AG04449 (cell line): ENCODE results near the gene TAAR6.

Experiments
- CTCF ChIA-PET: fragments of 350-600 bp; formaldehyde crosslinking; extraction: SDS; loops from one replicate; lab custom pipeline; 2021; ENCODE audit warnings: antibody characterized with exemption; lab: Yijun Ruan, JAX
- POLR2A ChIA-PET: fragments of 400-600, 350-600 bp; formaldehyde crosslinking; extraction: SDS; loops from one replicate; lab custom pipeline; 2020; ENCODE audit warnings: antibody characterized with exemption, inconsistent platforms; lab: Yijun Ruan, JAX
- DNase-seq: peaks from one replicate; pipeline ENCODE4 v3.0.0-alpha.2; 2010; ENCODE audit warnings: low read depth, low spot score
- H3K4me3 ChIP-seq: 2 replicates; pipeline ENCODE4 v1.5.1; 2011; ENCODE audit warnings: low read depth, mild to moderate bottlenecking, control low read depth, low read length
- TF ChIP-seq, protein P1 (sequence below): IDR thresholded peaks from one replicate; pipeline ENCODE4 v1.5.1; 2011; ENCODE audit warnings: mild to moderate bottlenecking, moderate library complexity, low read length, control low read depth, inconsistent platforms; ENCODE audit not compliant: insufficient read depth; ENCODE audit errors: missing control alignments

The TAAR6 gene

DNA sequence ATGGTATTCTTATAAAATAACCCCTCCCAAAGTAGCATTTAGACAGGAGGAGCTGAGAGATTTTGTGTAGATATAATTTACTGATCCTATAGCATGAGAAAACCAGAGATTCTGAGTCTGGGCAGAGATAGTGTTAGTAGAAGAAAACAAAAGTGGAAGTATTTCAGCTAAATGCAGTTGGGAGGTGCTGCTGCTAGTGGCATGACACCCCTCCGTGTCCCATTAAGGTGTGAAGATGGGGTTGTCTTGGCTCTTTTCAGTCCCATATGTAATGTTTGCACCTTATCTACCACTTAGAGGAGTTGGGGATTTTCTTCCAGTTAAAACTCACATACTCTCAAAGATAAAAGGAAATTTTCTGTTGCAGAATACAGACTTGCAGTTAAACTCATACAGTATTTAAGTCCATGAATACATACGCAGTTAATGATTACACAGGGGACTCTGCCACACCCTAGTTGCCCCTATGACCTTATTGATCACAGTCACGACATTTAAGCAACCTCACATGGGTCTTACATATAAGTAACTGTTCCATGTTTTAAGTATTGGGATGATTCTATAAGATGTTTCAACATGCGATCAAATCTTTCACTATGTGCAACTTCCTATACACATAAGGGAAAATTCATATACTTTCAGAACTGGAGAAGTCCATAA, 42.5 kb downstream of the TAAR6 start:
- no peak overlapping the region for H3K4me3 ChIP-seq
- CTCF ChIA-PET = no interaction called here
- POLR2A ChIA-PET = no interaction called here
- no peak for DNase-seq
- TF ChIP-seq, protein P1, sequence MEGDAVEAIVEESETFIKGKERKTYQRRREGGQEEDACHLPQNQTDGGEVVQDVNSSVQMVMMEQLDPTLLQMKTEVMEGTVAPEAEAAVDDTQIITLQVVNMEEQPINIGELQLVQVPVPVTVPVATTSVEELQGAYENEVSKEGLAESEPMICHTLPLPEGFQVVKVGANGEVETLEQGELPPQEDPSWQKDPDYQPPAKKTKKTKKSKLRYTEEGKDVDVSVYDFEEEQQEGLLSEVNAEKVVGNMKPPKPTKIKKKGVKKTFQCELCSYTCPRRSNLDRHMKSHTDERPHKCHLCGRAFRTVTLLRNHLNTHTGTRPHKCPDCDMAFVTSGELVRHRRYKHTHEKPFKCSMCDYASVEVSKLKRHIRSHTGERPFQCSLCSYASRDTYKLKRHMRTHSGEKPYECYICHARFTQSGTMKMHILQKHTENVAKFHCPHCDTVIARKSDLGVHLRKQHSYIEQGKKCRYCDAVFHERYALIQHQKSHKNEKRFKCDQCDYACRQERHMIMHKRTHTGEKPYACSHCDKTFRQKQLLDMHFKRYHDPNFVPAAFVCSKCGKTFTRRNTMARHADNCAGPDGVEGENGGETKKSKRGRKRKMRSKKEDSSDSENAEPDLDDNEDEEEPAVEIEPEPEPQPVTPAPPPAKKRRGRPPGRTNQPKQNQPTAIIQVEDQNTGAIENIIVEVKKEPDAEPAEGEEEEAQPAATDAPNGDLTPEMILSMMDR = no peak

DNA sequence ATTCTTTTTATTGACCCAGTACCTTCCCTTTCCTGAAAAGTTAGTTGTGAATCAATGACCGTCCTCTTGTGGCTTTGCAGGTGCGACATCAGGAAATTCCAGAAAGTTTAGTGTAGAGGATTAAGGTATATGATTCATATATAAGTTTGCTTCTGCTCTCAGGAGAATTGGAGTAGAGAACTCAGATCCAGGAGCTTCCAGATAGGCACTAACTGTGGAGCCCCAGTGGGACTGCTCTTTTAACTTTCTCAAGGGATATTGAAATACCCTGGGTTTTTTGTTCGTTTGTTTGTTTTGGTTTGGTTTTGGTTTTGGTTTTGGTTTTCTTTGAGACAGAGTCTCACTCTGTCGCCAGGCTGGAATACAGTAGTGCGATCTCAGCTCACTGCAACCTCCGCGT, 44.4 kb downstream of the TAAR6 start:
- no peak for DNase-seq
- POLR2A ChIA-PET = no interaction called here
- no peak overlapping the region for H3K4me3 ChIP-seq
- TF ChIP-seq, protein P1 = no peak
- CTCF ChIA-PET = no interaction called here

DNA sequence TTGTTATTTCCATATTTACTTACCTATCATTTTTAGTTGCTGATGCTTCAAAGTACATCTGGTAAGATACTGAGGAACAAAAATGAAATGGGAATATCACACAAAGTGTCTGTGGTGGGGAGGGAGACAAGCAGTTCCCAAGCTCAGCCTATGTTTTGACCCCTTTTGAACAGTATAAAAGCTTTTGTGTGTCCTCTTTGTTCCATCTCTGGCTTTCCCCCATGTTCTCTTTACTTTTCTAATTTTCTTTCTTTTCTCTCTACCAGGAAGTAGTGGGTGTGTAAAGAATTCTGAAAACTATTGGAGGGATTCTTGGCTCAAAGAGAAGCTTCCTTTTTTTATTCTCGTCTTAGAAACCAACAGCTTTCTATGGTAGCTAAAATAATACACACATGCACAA, 46.6 kb downstream of the TAAR6 start:
- TF ChIP-seq, protein P1 = no peak
- H3K4me3 ChIP-seq = no peak overlapping the region
- no peak for DNase-seq
- ChIA-PET POLR2A (no interaction called here), CTCF (no interaction called here)
